K562 (cell line): ENCODE measurements around the gene KCNH2. TPM values are rescaled to one million over a fixed set of nuclear protein-coding genes. Genes with fewer than 3 reads are reported as not detected.
A peak's percentile ranks its signal among the peaks of the same experiment; 100 is the strongest.

Experiments used
- ATF3 ChIP-seq, 2 experiments: fragments of 450-650 bp in 1 of 2; sonication (generic) in 1 of 2; formaldehyde crosslinking in 1 of 2; IDR thresholded peaks in 1 of 2; conservative IDR thresholded peaks in 1 of 2; 2 replicates each; pipeline versions ENCODE4 v1.6.1 to v1.8.1; 2016 to 2023; ENCODE audit warnings: mild to moderate bottlenecking in 2 of 2, moderate library complexity in 2 of 2, inconsistent platforms in 1 of 2, missing genetic modification reagents in 1 of 2
- FOSL1 ChIP-seq: fragments of 200-800 bp; sonication (Bioruptor generic); conservative IDR thresholded peaks from 2 replicates; pipeline ENCODE4 v1.6.1; 2016; ENCODE audit warnings: missing genetic modification characterization, missing compliant biosample characterization
- HES1 ChIP-seq: fragments of 450-650 bp; IDR thresholded peaks from 2 replicates; pipeline ENCODE4 v1.6.1; 2016; ENCODE audit warnings: low read depth, mild to moderate bottlenecking, moderate library complexity
- HINFP ChIP-seq: fragments of 450-650 bp; conservative IDR thresholded peaks from 2 replicates; pipeline ENCODE4 v1.6.1; 2016; ENCODE audit warnings: missing genetic modification characterization, low read depth, mild to moderate bottlenecking, control low read depth, missing compliant biosample characterization
- NFYB ChIP-seq: IDR thresholded peaks from 2 replicates; pipeline ENCODE4 v1.6.1; 2011; ENCODE audit warnings: mild to moderate bottlenecking, moderate library complexity; ENCODE audit not compliant: insufficient read length; ENCODE audit errors: extremely low read depth
- NR1H2 ChIP-seq: sonication (generic); formaldehyde crosslinking; IDR thresholded peaks from 2 replicates; pipeline ENCODE4 v1.4.0; 2020; ENCODE audit warnings: mild to moderate bottlenecking, missing genetic modification reagents
- RAD21 ChIP-seq, 2 experiments: fragments of 250-450 bp in 1 of 2; fragments of 450-650 bp in 1 of 2; sonication (Bioruptor Pico) in 1 of 2; formaldehyde crosslinking in 1 of 2; IDR thresholded peaks in 1 of 2; conservative IDR thresholded peaks in 1 of 2; 2 replicates each; pipeline versions ENCODE4 v1.4.0 to v1.8.0; 2020 to 2022; ENCODE audit warnings: mild to moderate bottlenecking in 2 of 2, moderate library complexity in 1 of 2
- RBBP5 ChIP-seq: fragments of 200-600 bp; sonication (generic); IDR thresholded peaks from 2 replicates; pipeline ENCODE4 v1.6.1; 2012; ENCODE audit warnings: borderline replicate concordance, mild to moderate bottlenecking, low read length, control low read depth, inconsistent platforms; ENCODE audit not compliant: insufficient read depth, poor library complexity, severe bottlenecking
- SIX5 ChIP-seq, 2 experiments: IDR thresholded peaks; 2 replicates each; pipeline ENCODE4 v1.6.1; 2011; ENCODE audit warnings: low read length in 2 of 2, borderline replicate concordance in 1 of 2, low read depth in 1 of 2, mild to moderate bottlenecking in 1 of 2, moderate library complexity in 1 of 2; ENCODE audit not compliant: insufficient read depth in 1 of 2
- SMARCB1 ChIP-seq: IDR thresholded peaks from 2 replicates; pipeline ENCODE4 v1.6.1; 2011; ENCODE audit warnings: improper control_type of control experiment, low read depth; ENCODE audit not compliant: insufficient read length
- SNRNP70 ChIP-seq: fragments of 200-400 bp; formaldehyde crosslinking; optimal IDR thresholded peaks from 2 replicates; pipeline ENCODE3; 2017; ENCODE audit warnings: low read depth, low read length
- STAT6 ChIP-seq: sonication (generic); formaldehyde crosslinking; IDR thresholded peaks from 2 replicates; pipeline ENCODE4 v1.8.1; 2023; ENCODE audit warnings: mild to moderate bottlenecking, missing genetic modification reagents
- ZNF3 ChIP-seq: fragments of 250-450 bp; sonication (Bioruptor Pico); IDR thresholded peaks from 2 replicates; pipeline ENCODE4 v1.5.0; 2021; ENCODE audit warnings: mild to moderate bottlenecking, moderate library complexity
- ZNF398 ChIP-seq: fragments of 250-450 bp; sonication (Bioruptor Pico); IDR thresholded peaks from 2 replicates; pipeline ENCODE4 v1.8.0; 2021; ENCODE audit warnings: moderate library complexity, mild to moderate bottlenecking, inconsistent platforms
- ZNF561 ChIP-seq: fragments of 450-650 bp; formaldehyde crosslinking; conservative IDR thresholded peaks from 2 replicates; pipeline ENCODE4 v1.4.0; 2020; ENCODE audit warnings: mild to moderate bottlenecking, moderate library complexity
- ZNF668 ChIP-seq: fragments of 250-450 bp; sonication (Bioruptor Pico); IDR thresholded peaks from 2 replicates; pipeline ENCODE4 v1.8.0; 2022; ENCODE audit warnings: mild to moderate bottlenecking, inconsistent platforms
- ZSCAN32 ChIP-seq: fragments of 450-650 bp; formaldehyde crosslinking; IDR thresholded peaks from 2 replicates; pipeline ENCODE4 v1.4.0; 2020; ENCODE audit warnings: mild to moderate bottlenecking, moderate library complexity
- polyA plus RNA-seq, 8 experiments: library from polyadenylated mRNA; depleted of rRNA in 4 of 8; stranded (reverse) in 5 of 8; unstranded in 3 of 8; fragments of >200 nt; fragmentation: Nextera tagmentation in 2 of 8; fragmentation: Illumina TruSeq in 1 of 8; extraction: Ambion mirVana in 2 of 8; extraction: Trizol in 1 of 8; gene quantifications; 2 replicates each; pipeline versions ENCODE4 v1.2.1 to v1.2.3, GENCODE V29; 2011 to 2014; ENCODE audit warnings: inconsistent platforms in 1 of 8, missing spikeins in 1 of 8
- total RNA-seq, 7 experiments: library from RNA; depleted of rRNA in 6 of 7; stranded (reverse); fragments of >200 nt in 6 of 7; fragmentation: Illumina TruSeq in 2 of 7; extraction: Trizol in 2 of 7; gene quantifications; 2 replicates each; pipeline versions ENCODE4 v1.2.1 to v1.2.3, GENCODE V29; 2011 to 2021; ENCODE audit warnings: low replicate concordance in 1 of 7

The KCNH2 gene
- total and polyA plus RNA-seq, 9 of the 15 experiments (the other 6 are each of a cell fraction or from before 2014, with no cell fraction given), result 18.1 to 368 (median 218) TPM

GRCh38 chr7:150994141-150994837, 16.2 kb upstream of the KCNH2 start (continued):
- TF ChIP-seq FOSL1, result peak; percentile 43; the same call in 1 of the 2 replicates
- no peak for TF ChIP-seq NFYB
- TF ChIP-seq SMARCB1, result no peak
- no peak for TF ChIP-seq NR1H2 (CRISPR knock-in tag)
- peak; percentile 76 for TF ChIP-seq HINFP
- peak in 1 of 2 experiments; percentile 15; a peak in 1 of 4 replicates for TF ChIP-seq RAD21 (CRISPR knock-in tag; conservative IDR thresholded peaks at IDR 0.05 in 1 of 2, IDR thresholded peaks at IDR 0.05 in 1 of 2)
- no peak for TF ChIP-seq ZNF561 (CRISPR knock-in tag)
- TF ChIP-seq ZNF398 (CRISPR knock-in tag), result no peak
- peak; percentile 58; the same call in 1 of the 2 replicates for TF ChIP-seq ZNF668
- no peak for TF ChIP-seq ZNF3 (CRISPR knock-in tag)
- TF ChIP-seq RBBP5, result no peak
- TF ChIP-seq SNRNP70, result no peak
- peak; percentile 54; the same call in 1 of the 2 replicates for TF ChIP-seq HES1
- TF ChIP-seq ATF3 (IDR thresholded peaks at IDR 0.05), result no peak
- TF ChIP-seq ATF3 (CRISPR knock-in tag; conservative IDR thresholded peaks at IDR 0.05), result 0 out of 2 replicates have a peak, but pooled peaks have one; percentile 58
- no peak; the same call in 1 of the 2 replicates for TF ChIP-seq STAT6 (CRISPR knock-in tag)
- no peak for TF ChIP-seq SIX5 (IDR thresholded peaks at IDR 0.05; ENCODE audit: borderline replicate concordance in 1 of 2, insufficient read depth in 1 of 2, low read depth in 1 of 2, low read length in 2 of 2)
- TF ChIP-seq ZSCAN32, result no peak
